Measurements from ENCODE around the gene CTNNA2.

- TF ChIP-seq CTCF (IDR thresholded peaks at IDR 0.05) (no peak), POLR2A (IDR thresholded peaks at IDR 0.05) (no peak)
Measured at GRCh38 chr2:79915455-79915854, 402.6 kb downstream of the CTNNA2 start.
